Pancreas (tissue), 10 donors: ENCODE data around the gene NPAS1. TPM values are rescaled to one million over a fixed set of nuclear protein-coding genes. Genes with fewer than 3 reads are reported as not detected.

Experiments
- ATAC-seq, 4 donors: fragments of 200-7000 bp; cut with Tn5 transposase; one replicate each; pipeline versions ENCODE4 v1.8.0 to v1.9.1; 2020; ENCODE audit warnings: mild to moderate bottlenecking in 4 of 4, moderate library complexity in 4 of 4
- DNase-seq, 6 donors: peaks; one replicate each; pipeline ENCODE4 v3.0.0-alpha.2; 2020
- FAIRE-seq: peaks from 2 replicates; lab custom pipeline; 2012; peaks lifted over from hg19 to GRCh38; lab: Jason Lieb, UNC
- H3K27ac ChIP-seq, 4 donors: fragments of 200-600 bp; sonication (generic); 1 replicate in 3 of 4; 2 replicates in 1 of 4; pipeline versions ENCODE4 v1.5.0 to v1.8.0; 2020
- H3K27me3 ChIP-seq, 4 donors: fragments of 200-600 bp; one replicate each; pipeline ENCODE4 v1.8.0; 2021
- H3K36me3 ChIP-seq, 3 donors: fragments of 200-600 bp; sonication (generic) in 1 of 3; one replicate each; pipeline versions ENCODE4 v1.5.0 to v1.8.0; 2020 to 2021
- H3K4me1 ChIP-seq, 3 donors: fragments of 200-600 bp; one replicate each; pipeline ENCODE4 v1.8.0; 2021
- H3K4me3 ChIP-seq, 4 donors: fragments of 200-600 bp; sonication (generic) in 2 of 4; one replicate each; pipeline versions ENCODE4 v1.5.0 to v1.8.0; 2020 to 2021
- H3K9me3 ChIP-seq, 4 donors: fragments of 200-600 bp; one replicate each; pipeline ENCODE4 v1.8.0; 2021
- WGBS, 2 donors: extraction: QIAGEN DNeasy Blood & Tissue Kit; methylation state at CpG; one replicate each; pipeline ENCODE4 v1.1.7; 2013; 5-methylcytosine and 5-hydroxymethylcytosine counted together
- intact Hi-C, 3 donors: fragments of 100-400 bp; cut with DNase I; formaldehyde crosslinking; loops; one replicate each; pipeline versions ENCODE4 v1.11.1 to v1.14.2; 2022
- polyA plus RNA-seq, 2 donors: library from polyadenylated mRNA; stranded (reverse); fragments of 200-250 nt; gene quantifications; one replicate each; pipeline ENCODE4 v1.2.3, GENCODE V29; 2013
- total RNA-seq, 6 donors: library from RNA; stranded (reverse); fragmentation: NEBNext Ultra II Directional in 4 of 6; extraction: Animal tissue kit (Norgen Biotek cat#: 25700) in 4 of 6; gene quantifications; one replicate each; pipeline versions ENCODE4 v1.2.1 to v1.2.4, GENCODE V29; 2021 to 2023
- TF ChIP-seq, protein P1 (sequence below), 4 donors: fragments of 200-600 bp; sonication (generic) in 3 of 4; IDR thresholded peaks; one replicate each; pipeline versions ENCODE4 v1.5.0 to v1.8.0; 2021; ENCODE audit warnings: antibody characterized with exemption in 4 of 4
- donor health status: healthy with polysubstance abuse.
- donor health status: DM: no; HTN: no; CAD: no; lungs with moderate emphysema.
- donor health status: DM: no; HTN: no; CAD: no.
- donor health status: control.
- donor health status: control.
- donor health status: Bipolar disorder and iron deficiency.
- donor health status: DM: yes; HTN: yes; CAD: no.
- donor health status: DM: no; HTN: no; CAD: no.
- donor health status: DM: no; HTN: no; CAD: no.
- donor health status: DM: yes; HTN: yes; CAD: no.

NPAS1 gene
- total and polyA plus RNA-seq, 8 donors, result 0.12 to 0.49 (median 0.28) TPM

DNA sequence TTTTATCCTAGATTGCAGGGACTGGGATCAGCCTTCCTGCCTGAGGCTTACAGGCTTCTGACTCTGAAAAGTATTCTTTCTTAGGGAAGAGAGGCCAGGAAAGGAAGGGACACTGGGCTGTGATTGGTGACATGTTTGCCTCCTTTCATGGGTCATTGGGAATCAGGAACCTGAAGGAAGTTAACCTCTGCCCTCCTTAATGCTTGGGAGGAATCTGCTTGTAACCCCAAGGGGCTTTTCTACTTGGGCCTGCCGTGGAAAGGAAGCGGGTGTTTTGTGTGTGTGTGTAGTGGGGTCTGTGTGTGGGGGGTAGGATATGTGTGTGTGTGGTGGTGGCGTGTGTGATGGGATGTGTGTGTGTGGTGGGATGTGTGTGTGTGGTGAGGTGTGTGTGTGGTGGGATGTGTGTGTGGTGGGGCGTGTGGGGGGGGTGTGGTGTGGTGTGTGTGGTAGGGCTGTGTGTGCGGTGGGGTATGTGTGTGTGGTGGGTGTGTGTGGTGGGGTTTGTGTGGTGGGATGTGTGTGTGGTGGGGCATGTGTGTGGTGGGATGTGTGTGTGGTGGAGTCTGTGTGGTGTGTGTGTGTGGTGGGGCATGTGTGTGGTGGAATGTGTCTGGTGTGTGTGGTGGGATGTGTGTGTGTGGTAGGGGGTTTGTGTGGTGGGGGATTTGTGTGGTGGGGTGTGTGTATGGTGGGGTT, 41.3 kb upstream of the NPAS1 start:
- H3K36me3 ChIP-seq, result no peaks in the 10 kb centered on the region
- intact Hi-C loops, result no loop called here
- H3K9me3 ChIP-seq, result no peaks in the 10 kb centered on the region
- DNase-seq, result no peak
- TF ChIP-seq, protein P1, sequence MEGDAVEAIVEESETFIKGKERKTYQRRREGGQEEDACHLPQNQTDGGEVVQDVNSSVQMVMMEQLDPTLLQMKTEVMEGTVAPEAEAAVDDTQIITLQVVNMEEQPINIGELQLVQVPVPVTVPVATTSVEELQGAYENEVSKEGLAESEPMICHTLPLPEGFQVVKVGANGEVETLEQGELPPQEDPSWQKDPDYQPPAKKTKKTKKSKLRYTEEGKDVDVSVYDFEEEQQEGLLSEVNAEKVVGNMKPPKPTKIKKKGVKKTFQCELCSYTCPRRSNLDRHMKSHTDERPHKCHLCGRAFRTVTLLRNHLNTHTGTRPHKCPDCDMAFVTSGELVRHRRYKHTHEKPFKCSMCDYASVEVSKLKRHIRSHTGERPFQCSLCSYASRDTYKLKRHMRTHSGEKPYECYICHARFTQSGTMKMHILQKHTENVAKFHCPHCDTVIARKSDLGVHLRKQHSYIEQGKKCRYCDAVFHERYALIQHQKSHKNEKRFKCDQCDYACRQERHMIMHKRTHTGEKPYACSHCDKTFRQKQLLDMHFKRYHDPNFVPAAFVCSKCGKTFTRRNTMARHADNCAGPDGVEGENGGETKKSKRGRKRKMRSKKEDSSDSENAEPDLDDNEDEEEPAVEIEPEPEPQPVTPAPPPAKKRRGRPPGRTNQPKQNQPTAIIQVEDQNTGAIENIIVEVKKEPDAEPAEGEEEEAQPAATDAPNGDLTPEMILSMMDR (IDR thresholded peaks at IDR 0.05), result no peak
- peaks cover 32 to 34% (median 33%) of the 10 kb centered on the region in 3 donors for H3K4me1 ChIP-seq
- WGBS, 2 donors, result 91 to 94% methylated on average over 5 of the region's 5 CpGs
- no peak for ATAC-seq
- H3K27ac ChIP-seq, result peak overlapping the region in 3 of 4 donors; percentile 42 to 81 (median 71)
- no peak overlapping the region for H3K4me3 ChIP-seq
- no peak for FAIRE-seq
- no peaks in the 10 kb centered on the region for H3K27me3 ChIP-seq

DNA sequence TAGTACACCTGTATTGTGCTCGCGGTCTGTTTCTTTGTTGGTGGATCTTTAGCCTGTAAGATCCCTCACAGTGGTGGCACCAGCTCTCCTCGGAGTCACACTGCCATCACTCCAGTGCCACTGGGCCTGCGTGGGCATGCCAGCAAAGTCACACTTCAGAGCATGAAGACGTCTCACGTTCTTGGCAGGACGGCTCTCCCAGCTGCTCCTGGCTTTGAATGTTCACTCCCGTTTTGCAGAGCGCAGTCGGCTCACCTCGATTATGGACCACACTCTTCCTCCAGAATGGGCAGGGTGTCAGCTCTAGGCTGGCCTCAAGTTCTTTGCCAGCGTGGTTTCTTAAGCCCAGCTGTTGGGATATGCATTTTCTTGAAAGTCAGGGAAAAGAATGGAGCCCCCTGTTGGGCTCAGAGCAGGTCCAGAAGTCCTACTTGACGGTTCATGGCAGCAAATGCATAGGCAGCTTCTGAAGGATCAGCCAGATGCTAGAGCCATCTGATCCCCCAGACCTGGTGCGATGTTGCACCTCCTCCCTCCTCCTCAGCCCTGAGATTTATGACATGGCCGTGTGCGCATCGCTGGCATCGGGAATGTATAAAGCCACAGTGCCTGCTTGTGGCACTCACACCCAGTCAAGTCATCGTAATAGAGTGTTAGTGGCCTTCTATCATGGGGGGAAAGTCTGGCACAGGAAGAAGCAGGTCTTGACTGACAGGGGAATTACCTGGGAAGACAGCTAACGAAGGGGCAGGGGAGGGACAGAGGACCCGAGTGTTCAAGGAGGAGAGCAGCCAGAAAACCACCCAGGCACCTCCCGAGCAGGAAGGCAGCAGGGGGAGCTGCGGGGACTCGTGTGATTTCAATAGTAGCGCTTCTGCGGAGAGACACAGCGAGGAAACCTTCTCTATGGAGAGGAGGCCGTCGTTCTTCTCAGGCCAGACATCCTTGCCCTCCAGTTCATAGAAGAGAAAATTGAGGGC, 40.2 kb upstream of the NPAS1 start:
- ATAC-seq (no peak), DNase-seq (no peak), FAIRE-seq (no peak)
- WGBS, 2 donors, result 92 to 93% methylated on average over 29 of the region's 29 CpGs
- Histone ChIP-seq H3K27ac (no peak overlapping the region), H3K4me1 (peaks cover 36 to 41% (median 38%) of the 10 kb centered on the region in 3 donors), H3K9me3 (no peaks in the 10 kb centered on the region), H3K36me3 (no peaks in the 10 kb centered on the region), H3K4me3 (no peak overlapping the region), H3K27me3 (no peaks in the 10 kb centered on the region)
- intact Hi-C loops, result no loop called here
- TF ChIP-seq, protein P1 (IDR thresholded peaks at IDR 0.05), result no peak

DNA sequence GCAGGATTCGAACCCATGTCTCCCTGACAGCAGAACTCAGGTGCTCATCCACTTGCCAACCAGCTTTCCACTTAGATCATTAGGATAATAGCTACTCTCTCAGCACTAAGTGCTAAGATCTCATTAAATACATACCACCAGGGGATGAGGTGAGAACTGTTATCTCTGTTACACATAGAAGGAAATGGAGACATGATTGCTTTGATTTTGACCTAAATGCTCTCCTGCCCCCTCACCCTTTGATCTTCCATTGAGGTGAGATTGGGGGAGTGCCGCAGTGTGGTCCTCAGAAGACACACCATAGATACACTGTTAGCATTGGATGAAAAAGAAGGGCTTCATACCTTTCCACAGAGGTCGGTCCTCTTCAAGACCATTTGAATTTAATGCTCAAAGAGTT, 38.9 kb upstream of the NPAS1 start:
- intact Hi-C loops, result no loop called here
- peaks cover 26 to 37% (median 32%) of the 10 kb centered on the region in 3 donors for H3K4me1 ChIP-seq
- no peaks in the 10 kb centered on the region for H3K27me3 ChIP-seq
- no peaks in the 10 kb centered on the region for H3K36me3 ChIP-seq
- no peak overlapping the region for H3K27ac ChIP-seq
- H3K9me3 ChIP-seq, result no peaks in the 10 kb centered on the region
- FAIRE-seq (no peak), ATAC-seq (no peak), DNase-seq (no peak)
- H3K4me3 ChIP-seq, result no peak overlapping the region
- 83 to 88% methylated on average over 3 of the region's 3 CpGs for WGBS, 2 donors
- TF ChIP-seq, protein P1 (IDR thresholded peaks at IDR 0.05), result no peak

DNA sequence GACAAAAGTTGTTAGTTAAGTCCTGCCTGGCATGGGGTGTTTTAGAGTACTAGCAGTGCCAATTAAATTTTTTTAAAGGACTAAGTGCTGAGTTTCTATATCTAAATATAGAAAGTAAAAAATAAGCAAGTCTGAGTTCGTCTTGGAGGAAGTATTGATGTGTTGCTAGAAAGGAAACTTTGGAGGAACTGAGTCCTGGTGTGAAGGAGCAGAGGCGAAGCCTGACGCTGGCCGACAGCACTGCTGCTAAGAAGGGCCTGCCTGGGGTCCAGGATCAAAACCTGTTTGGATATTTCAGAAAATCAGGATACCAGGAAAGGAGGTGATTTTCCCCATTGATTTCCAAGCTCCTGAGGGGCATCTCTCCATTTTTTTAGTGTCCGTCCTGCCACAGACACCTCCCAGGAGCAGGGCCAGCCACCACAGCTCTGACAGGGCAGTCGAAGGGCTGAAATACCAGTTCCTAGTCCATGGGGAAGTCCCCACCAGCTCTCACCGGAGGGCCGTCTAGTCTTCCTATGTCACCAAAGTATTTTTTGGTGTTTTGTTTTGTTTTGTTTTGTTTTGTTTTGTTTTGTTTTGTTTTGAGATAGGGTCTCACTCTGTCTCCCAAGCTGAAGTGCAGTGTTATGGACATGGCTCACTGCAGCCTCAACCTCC, 38.2 kb upstream of the NPAS1 start:
- no peaks in the 10 kb centered on the region for H3K27me3 ChIP-seq
- FAIRE-seq (no peak), DNase-seq (peak in 1 of 6 donors; percentile 40), ATAC-seq (peak in 1 of 4 donors; percentile 40)
- intact Hi-C loops, result no loop called here
- TF ChIP-seq, protein P1 (IDR thresholded peaks at IDR 0.05), result no peak
- H3K27ac ChIP-seq, result no peak overlapping the region
- no peaks in the 10 kb centered on the region for H3K36me3 ChIP-seq
- H3K9me3 ChIP-seq, result no peaks in the 10 kb centered on the region
- peaks cover 20 to 31% (median 27%) of the 10 kb centered on the region in 3 donors for H3K4me1 ChIP-seq
- no peak overlapping the region for H3K4me3 ChIP-seq
- 67 to 80% methylated on average over 8 of the region's 8 CpGs for WGBS, 2 donors
